Measurements from ENCODE around the gene SDHAF2.

SDHAF2 gene

DNA sequence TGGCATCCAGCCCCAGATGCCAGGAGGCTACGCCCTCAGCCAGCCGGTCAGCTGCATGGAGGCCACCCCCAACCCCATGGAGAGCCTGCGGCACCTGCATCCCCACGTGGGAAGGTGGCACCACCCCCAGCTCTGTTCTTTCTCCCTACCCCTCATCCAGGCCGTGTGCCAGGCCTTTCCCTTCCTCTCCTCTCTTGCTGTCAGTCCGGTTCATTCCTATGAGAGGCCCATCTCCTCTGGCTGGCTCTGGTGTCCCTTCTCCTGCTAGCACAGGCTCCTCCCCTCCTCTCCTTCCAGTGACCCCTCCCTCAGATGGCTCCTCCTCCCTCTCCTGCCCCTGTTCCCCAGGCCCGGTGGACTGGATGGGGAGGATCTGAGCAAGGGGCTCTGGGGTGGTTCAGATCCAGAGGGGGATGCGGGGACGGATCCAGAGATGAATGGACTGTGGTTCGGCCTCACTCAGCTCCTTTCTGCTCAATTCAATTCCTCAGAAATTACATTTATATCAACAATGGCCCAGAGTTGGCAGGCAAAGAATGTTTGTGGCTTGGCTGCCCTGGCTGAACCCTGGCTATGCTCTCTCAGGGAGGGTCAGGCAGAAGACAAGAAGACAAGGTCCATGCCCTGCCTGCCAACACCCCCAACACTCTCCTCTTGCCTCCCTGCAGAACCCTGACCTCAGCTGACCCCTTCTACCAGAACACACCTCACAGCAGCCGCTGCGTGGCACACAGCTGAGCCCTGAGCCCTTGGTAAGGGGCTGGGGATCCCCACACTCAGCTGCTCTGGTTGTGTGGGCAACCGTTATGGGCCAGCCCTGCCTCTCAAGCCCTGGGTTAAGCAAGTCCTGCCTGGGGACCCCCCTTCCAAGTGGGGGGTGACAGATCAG lies 60.2 kb downstream of the SDHAF2 start:
- DNase-seq (ENCODE audit: low read depth) = no peak
- H3K4me3 ChIP-seq (ENCODE audit: control insufficient read depth, low read depth, low read length) = no peak overlapping the region
- TF ChIP-seq, protein P1, sequence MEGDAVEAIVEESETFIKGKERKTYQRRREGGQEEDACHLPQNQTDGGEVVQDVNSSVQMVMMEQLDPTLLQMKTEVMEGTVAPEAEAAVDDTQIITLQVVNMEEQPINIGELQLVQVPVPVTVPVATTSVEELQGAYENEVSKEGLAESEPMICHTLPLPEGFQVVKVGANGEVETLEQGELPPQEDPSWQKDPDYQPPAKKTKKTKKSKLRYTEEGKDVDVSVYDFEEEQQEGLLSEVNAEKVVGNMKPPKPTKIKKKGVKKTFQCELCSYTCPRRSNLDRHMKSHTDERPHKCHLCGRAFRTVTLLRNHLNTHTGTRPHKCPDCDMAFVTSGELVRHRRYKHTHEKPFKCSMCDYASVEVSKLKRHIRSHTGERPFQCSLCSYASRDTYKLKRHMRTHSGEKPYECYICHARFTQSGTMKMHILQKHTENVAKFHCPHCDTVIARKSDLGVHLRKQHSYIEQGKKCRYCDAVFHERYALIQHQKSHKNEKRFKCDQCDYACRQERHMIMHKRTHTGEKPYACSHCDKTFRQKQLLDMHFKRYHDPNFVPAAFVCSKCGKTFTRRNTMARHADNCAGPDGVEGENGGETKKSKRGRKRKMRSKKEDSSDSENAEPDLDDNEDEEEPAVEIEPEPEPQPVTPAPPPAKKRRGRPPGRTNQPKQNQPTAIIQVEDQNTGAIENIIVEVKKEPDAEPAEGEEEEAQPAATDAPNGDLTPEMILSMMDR (IDR thresholded peaks at IDR 0.05; ENCODE audit: control insufficient read depth, insufficient read depth, low read depth, low read length, missing control alignments) = no peak

DNA sequence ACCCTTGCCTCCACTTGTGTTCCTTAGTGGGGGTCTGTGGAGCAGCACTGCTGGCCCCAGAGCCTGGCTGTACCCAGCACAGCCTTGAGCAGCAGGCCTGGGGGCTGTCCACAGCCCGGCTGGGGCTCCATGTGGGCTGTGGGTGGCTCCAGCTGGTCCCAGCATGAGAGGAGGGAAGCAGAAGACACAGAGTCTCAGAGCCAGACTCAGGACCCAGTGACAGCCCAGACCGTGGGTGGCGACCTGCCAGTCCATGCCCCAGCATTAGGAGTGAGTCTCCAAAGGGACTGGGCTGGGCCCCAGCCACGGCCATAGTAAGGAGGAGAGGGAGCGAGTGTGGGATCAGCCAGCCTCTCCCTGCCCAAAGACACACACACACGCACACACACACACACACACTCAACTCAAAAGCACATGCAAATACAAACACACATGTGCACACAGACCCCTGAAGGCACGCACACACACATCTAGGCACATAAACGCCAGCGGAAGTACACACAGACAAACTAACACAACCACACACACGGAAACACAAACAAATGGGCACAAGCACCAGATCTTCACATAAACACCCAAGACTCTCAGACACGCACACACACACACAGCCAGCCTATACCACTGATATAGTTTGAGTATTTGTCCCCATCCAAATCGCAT lies 61.9 kb downstream of the SDHAF2 start:
- no peak overlapping the region for H3K4me3 ChIP-seq (ENCODE audit: control insufficient read depth, low read depth, low read length)

DNA sequence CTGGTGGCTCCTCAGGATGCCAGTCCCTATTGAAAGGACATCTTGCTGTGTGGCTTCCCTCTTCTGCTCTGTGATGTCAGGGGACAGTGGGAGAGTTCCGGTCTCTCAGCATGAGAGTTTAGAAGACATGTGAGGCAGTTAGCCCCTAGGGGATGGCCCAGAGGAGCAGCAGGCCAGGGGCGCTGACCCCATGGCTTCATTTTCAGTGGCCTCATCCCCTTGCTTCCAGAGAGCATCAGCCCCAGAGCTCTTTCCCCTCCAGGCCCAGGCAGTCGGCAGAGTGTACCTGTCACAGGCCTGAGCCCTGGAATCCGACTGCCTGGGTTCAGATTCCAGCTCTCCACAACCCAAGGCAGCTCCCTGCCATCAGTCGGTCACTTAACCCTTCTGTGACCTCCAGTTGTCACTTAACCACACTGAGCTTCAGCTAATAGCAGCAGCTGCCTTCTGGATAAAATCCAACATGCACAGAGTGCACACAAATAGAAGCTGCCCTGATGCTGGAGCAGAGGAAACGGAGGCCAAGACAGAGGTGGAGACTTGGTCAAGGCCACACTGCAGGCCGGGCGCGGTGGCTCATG lies 64.5 kb downstream of the SDHAF2 start:
- no peak overlapping the region for H3K4me3 ChIP-seq (ENCODE audit: control insufficient read depth, low read depth, low read length)
- TF ChIP-seq, protein P1 (IDR thresholded peaks at IDR 0.05; ENCODE audit: control insufficient read depth, insufficient read depth, low read depth, low read length, missing control alignments) = no peak
- DNase-seq (ENCODE audit: low read depth) = no peak

More for the DNA sequence above, 61.9 kb downstream of the SDHAF2 start:
- DNase-seq (ENCODE audit: low read depth) = no peak
- TF ChIP-seq, protein P1 (IDR thresholded peaks at IDR 0.05; ENCODE audit: control insufficient read depth, insufficient read depth, low read depth, low read length, missing control alignments) = no peak

DNA sequence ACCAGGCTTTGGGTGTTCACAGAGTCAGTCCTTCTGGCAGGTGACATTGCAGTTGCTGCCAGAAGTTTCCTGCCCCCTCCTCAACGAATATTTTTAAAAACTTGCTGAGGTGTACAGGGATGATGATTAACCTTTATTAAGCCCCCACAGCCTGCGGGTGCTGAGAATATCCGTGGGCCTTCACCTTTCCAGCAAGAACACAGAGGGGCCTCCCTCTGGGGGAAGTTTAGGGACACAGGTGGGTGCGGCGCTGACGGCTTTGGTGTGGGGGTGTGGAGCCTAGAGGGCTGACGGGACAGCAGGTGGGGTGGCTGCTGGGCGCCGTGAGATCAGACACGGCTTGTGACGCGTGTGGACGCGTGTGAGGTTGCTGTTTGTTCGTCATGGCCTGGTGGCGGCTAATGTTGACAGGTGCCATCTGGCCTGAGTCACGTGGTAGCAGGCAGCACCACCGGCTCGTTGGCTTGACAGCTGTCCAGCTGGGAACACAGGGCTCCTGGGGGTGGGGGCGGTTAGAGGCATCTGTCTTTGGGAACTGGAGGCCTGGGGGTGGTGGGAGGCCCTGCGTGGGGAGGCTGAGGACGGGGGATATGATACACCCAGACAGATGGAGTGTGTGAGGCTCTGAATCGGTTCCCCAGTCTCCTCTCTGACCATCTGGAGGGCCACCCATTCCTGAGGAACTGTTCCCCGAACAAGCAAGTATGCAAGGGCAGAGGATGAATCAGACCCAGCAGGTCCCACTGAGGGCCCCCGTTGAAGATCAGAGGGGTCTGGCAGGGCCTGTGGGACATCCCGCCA lies 66.1 kb downstream of the SDHAF2 start:
- DNase-seq (ENCODE audit: low read depth) = no peak
- TF ChIP-seq, protein P1 (IDR thresholded peaks at IDR 0.05; ENCODE audit: control insufficient read depth, insufficient read depth, low read depth, low read length, missing control alignments) = no peak
- no peak overlapping the region for H3K4me3 ChIP-seq (ENCODE audit: control insufficient read depth, low read depth, low read length)

Data from AG09309 (cell line).